ENCODE data around the gene STAB2.
A peak's percentile ranks its signal among the peaks of the same experiment; 100 is the strongest.
"Not testable (repeated sequence)": the region's sequence is repeated elsewhere in the genome, so short reads cannot be mapped to it uniquely, and the experiment has no call there.

The STAB2 gene

GRCh38 chr12:103589517-103589916, 2.4 kb downstream of the STAB2 start:
- no peak for DNase-seq

GRCh38 chr12:103590271-103590670, 3.2 kb downstream of the STAB2 start:
- DNase-seq: no peak

GRCh38 chr12:103596981-103597380, 9.9 kb downstream of the STAB2 start:
- DNase-seq: no peak

GRCh38 chr12:103599274-103599673, 12.2 kb downstream of the STAB2 start:
- DNase-seq: no peak

- DNase-seq: no peak
Observed at GRCh38 chr12:103600967-103601728, 14.1 kb downstream of the STAB2 start.

GRCh38 chr12:103620395-103620794, 33.3 kb downstream of the STAB2 start:
- no peak for DNase-seq

GRCh38 chr12:103623716-103624115, 36.6 kb downstream of the STAB2 start:
- no peak for DNase-seq

- DNase-seq: peak; percentile 23
Observed at GRCh38 chr12:103626498-103626897, 39.4 kb downstream of the STAB2 start.

- no peak for DNase-seq
Observed at GRCh38 chr12:103627189-103627855, 40.2 kb downstream of the STAB2 start.

- peak; percentile 40 for DNase-seq
Observed at GRCh38 chr12:103632554-103633216, 45.6 kb downstream of the STAB2 start.

GRCh38 chr12:103634732-103635131, 47.7 kb downstream of the STAB2 start:
- no peak for DNase-seq

- DNase-seq: no peak
Observed at GRCh38 chr12:103635419-103635818, 48.3 kb downstream of the STAB2 start.

- no peak for DNase-seq
Observed at GRCh38 chr12:103637021-103637420, 49.9 kb downstream of the STAB2 start.

- no peak for DNase-seq
Observed at GRCh38 chr12:103637429-103637828, 50.4 kb downstream of the STAB2 start.

GRCh38 chr12:103639983-103640382, 52.9 kb downstream of the STAB2 start:
- no peak for DNase-seq

GRCh38 chr12:103640410-103640809, 53.3 kb downstream of the STAB2 start:
- no peak for DNase-seq

GRCh38 chr12:103640831-103641230, 53.8 kb downstream of the STAB2 start:
- no peak for DNase-seq

GRCh38 chr12:103642240-103642864, 55.3 kb downstream of the STAB2 start:
- DNase-seq: no peak

GRCh38 chr12:103645202-103645601, 58.1 kb downstream of the STAB2 start:
- DNase-seq: peak; percentile 30

GRCh38 chr12:103647267-103647666, 60.2 kb downstream of the STAB2 start:
- peak; percentile 64 for DNase-seq

- DNase-seq: no peak
Observed at GRCh38 chr12:103652808-103653207, 65.7 kb downstream of the STAB2 start.

GRCh38 chr12:103653568-103654173, 66.6 kb downstream of the STAB2 start:
- not testable (repeated sequence) for DNase-seq

- no peak for DNase-seq
Observed at GRCh38 chr12:103654816-103655215, 67.7 kb downstream of the STAB2 start.
